Stimulated activated CD4-positive, alpha-beta T cell treated with anti-CD3 and anti-CD28 coated beads, Interleukin-1b, Interleukin-23, amount 100 ng/mL, for 48 hours (primary cell): ENCODE measurements around the gene ERN1.
A peak's percentile ranks its signal among the peaks of the same experiment; 100 is the strongest.

Experiments
- DNase-seq: peaks from one replicate; pipeline ENCODE4 v3.0.0-alpha.2; 2020

ERN1 gene

DNA sequence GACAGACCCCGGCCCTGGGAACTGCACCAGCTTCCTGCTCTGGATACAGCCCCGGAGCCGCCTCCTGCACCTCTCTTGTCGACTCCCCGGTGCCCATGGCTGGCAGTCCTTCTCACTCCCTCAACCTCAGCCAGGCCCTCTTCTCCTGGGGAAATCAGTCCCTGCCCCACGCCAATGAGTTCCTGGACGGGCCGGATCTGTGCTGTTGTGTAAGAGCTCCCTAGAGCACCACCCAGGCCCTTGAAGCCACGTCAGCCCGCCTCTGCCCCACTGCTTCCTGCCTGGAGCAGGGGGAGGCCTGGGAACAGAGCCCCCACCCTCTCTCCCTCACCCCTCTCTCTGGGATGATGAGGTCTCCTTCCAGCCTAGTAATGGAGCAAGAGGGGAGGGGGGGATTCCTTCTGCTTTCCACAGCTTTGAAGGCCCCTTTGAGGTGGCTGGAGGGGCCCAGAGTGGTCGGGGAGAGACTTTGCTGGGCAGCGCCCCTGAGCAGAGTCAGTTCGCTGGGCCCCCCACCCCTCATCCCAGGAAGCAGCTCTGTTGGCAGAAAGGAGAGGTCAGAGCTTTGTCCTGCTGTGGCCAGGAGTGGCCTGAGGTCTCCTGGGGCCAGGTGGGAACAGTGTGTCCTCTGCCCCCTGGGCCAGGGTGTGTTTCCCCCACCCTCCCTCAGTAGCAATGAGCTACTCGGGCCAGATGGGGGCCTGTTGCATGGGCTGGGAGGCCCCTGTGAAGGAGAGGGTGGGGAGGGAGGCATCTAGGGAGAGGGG, 128.0 kb downstream of the ERN1 start:
- DNase-seq, result no peak

DNA sequence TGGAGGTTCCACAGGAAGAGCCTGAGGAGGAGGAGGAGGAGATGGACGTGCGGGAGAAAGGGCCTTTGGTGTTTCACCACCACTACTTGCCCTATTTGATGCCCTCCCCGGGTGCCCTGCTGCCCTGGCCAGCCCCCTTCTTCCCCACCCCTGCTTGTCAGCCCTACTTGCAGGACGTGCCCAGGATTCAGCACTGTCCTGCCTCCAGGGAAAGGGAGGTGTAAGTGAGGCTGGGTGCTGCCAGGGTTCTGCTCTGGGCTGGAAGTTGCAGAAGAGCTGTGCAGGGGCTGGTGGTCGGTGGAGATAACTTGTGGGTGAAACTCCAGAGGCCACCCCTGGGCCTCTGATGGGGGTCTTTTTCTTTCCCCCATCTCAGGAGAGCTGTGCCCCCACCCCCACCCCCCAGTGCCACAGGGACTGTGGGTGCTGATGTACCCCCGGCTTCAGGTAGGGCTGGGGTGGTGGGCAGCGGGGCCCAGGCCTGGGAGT, 128.8 kb downstream of the ERN1 start:
- DNase-seq, result no peak

DNA sequence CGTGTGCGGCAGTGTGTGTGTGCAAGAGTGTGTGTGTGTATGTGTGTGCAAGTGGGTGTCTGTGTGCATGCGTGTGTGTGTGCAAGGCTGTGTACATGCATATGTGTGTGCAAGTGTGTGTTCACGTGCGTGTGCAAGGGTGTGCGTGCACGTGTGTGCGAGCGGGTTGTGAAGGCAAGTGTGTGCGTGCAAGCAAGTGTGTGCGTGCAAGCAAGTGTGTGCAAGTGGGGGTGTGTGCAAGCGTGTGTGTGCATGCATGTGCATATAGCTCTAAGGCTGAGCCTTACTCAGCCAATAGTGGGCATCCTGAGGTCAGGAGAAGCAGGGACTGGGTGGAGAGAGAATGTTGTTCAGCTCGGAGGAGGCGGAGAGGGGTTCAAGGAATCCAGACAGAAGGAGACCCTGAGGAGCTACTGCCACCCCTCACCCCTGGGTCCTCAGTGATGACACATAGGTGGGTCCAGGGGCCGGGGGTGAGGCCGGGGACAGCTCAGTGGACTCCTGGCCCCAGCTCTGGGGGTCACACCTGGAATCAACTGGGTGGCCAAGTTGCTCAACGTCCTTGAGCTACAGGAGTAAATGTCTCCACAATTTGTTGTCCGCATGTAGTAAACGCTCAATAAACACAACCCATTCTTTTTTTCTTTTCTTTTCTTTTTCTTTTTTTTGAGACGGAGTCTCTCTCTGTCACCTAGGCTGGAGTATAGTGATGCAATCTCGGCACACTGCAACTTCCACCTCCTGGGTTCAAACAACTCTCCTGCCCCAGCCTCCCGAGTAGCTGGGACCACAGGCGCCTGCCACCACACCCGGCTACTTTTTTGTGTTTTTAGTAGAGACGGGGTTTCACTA, 130.0 kb downstream of the ERN1 start:
- DNase-seq, result no peak

DNA sequence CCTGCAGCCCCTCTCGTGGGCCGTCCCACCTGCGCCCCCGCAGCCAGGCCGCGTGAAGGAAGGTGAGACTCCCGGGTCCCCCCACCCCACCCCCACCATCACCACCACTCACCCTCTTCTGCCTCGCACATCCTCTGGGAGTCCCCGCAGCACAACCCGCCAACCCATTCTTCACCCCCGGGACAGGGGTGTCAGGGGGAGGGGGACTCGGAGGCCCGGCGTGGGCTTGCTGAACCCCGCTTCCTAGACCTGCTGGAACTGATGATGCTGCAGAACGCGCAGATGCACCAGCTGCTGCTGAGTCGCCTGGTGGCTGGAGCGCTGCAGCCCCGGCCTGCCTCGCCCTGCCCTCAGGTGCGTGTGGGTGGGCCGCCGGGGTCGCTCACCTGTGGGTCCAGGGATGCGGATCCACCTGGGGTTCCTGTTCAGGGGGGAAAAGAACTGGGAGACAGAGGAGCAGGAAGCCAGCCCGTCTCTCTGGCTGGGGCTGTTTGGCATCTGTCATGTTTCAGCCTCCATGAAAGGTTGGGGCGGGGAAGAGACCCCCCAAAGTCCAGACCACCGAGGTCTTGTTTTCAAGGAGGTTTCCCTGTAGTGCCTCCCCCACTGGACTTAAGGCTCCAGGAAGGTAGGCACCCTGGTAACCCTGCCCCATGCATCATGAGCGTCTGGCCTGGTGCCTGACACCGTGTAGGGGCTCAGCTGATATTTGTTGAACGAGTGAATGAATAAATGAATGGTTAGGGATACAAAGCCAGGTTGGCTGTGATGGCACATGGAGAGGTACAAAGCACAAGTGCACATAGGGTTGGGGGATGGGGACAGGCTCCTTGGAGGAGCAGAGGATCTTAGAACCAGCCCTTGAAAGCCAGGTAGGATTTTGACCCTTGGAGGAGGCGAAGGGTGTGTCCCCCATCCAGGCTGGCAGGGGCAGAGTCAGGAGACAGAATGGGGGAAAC, 130.9 kb downstream of the ERN1 start:
- no peak for DNase-seq

DNA sequence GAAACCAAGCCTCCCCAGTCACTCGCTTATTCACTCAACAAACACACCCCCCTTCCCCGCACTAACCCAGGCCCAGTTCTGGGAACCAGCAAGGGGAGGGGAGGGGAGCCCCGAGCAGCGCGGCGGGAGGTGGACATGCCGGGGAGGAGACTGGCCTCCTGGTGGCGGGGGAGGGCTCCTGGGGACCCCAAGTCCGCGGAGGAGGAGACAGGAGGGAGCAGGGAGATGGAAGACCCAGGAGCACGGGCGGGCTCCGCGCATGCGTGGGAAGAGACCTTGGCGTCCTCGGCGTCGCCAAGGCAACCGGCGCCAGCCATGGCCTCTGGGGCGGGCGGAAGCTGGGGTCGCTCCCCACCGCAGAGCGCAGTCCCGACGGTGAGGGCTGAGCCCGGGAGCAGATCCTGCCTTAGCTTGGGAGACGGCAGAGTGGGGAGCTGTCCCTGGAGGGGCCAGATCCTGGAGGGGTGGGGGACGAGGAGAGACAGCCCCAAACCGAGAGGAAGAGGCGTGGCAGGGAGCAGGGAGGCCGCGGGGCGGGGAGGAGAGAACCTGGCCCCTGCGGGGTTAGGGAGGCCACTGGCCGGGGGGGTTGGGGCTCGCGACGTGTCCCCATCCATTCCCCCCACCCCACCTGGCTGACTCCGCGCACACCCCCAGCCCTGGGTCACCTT, 131.8 kb downstream of the ERN1 start, which contains the start of gene PRR29:
Gene PRR29, plus strand, starts transcription at position 302 of the 671 bp plus-strand sequence. Its CDS starts 14 bp downstream, at position 316.
- DNase-seq, result peak; percentile 67

DNA sequence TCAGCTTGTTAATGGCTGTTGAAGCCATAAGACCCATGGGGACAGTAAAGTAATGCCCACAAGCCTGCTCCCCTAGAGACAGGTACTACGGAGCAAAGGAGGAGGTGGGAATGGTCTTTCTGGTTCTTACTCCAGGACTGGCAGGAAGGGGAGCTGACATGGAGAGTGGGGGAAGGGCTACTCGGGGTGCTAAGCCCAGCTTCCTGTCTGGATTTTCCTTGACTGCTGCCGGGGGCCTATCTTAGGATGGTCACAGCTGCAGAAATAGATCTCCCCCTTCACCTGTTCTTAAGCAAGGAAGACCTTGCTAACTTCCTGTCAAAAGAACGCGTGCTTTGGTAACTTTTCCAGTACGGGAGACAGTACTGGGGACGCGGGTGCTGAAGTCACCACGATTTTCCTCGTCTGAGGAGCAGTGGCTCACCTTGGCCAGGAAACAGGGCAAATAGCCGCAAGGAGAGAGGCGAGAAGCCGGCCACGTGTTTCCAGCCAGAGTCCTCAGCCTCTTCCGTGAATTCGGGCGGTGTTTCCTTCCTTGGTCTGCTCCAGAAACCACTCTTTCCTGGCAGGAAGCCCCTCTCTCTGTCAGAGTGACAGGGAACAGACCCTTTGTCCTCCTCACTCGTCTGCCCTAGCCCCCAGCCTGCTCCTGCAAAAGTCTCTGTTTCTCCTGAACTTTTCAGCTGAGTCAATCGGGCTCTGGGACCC, 132.4 kb downstream of the ERN1 start:
- no peak for DNase-seq

DNA sequence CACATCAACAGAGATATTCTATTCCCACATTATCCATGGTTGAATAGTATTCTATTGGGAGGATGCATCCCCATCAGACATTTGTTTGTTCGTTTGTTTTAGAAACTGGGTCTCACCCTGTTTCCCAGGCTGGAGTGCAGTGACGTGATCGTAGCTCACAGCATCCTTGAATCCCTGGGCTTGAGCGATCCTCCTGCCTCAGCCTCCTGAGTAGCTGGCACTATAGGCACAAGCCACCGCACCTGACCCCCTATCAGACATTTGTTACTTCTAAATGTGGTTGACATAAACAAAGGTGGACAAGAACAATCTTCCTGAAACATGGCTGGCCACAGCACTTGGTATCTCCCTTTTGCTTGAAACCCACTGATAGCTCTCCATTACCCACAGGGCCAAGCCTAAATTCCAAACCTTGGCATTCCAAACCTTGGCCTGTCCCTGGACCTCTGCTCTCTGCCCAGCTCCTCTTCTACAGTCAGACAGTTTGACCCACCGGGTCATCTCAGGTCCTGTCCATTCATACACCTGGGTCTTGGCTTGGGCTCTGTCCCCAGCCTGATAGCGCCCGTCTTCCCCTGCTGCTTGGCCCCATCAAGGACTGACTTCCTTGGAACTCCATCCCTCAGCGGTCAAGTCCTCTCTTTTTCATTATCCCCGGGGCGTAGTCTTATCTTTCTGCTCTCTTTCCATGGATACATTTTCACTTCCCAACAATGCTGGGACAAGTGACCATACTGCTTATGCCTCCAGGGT, 133.3 kb downstream of the ERN1 start:
- DNase-seq, result no peak

DNA sequence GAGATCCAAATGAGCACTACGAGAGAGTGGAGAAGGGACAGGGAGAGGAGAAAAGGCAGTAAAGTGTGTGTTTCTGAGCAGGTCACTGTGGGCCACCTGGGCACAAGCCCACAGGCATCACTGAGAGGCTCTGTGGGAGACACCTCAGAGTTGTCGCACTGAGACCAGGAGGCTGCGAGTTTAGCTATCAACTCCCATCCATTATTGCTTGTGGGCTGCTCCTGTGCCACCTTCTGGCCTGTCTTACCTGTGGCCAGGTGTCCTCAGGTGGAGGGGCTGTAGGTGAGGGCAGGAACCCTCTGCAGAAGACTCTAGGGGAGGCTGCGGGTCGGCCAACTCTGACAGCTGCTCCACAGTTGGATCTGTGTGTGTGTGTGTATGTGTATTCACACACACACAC, 134.3 kb downstream of the ERN1 start:
- DNase-seq, result no peak

DNA sequence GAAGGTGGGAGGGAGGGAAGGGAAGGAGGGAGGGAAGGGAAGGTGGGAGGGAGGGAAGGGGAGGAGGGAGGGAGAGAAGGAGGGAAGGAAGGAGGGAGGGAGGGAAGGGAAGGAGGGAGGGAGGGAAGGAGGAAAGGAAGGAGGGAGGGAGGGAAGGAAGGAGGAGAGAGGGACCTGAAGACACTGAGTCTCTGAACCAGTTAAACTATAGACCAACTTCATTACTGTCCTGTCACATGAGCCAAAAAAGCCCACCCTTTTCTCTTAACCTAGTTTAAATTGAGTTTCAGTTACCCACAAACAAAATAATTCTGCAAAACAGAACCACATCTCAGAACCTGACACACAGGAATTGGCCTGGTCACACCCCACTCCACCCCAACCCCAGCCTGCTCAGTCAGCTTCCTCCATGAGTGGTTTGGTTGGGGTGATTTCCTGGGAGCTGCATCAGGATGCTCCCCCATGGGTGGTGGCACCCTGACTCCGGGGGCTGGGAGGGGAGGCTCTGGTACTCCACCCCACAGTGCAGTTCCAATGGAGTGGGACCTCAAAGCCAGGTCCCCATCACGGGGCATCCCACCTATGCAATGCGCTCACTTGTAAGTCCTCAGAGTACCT, 136.5 kb downstream of the ERN1 start:
- DNase-seq, result no peak

DNA sequence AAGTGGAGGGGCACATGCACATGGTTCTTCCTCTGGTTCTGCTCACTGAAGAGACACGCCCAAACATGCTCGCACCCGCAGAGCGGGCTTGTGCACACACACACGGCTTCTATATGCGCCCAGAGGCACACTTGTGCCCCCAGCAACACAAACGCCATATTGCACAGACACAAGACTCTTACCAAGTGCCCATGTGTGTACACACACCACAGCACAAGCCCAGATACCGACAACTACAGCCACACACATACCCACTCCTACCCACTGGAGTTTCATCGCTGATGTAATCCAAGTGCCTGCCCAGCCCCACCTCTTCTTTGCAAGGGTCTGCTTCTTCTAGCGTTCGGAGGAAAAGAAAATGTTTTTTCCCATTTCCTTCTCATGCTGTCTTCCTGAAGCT, 138.3 kb downstream of the ERN1 start:
- DNase-seq, result no peak

DNA sequence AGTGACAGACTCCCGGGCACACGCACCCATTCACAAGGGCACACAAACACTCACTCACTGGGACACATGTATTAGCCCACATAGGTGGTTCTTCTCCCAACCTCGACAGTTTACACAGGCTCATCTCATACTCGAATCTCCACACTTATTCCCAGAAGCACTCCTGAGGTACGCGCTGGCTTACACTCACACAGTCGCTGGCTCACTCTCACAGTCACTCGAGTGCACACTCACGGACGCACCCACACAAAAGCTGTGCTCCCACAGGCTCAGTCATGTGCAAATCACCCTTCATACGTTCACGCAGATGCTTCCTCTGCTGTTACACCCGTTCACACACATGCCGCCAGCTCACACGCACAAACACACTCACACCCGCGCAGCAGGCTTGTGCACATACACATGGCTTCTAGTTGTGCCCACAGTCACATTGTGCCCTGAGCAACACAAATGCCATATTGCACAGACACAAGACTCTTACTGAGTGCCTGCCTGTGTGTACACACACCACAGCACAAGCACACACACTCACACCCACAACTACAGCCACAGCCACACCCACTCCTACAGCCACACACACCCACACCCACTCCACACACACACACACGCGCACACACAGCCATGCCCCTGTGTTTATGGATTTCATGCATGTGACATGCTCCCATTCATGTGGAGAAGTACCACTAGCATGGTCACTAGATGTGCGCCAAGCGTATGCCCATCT, 140.2 kb downstream of the ERN1 start:
- no peak for DNase-seq
